Measurements from ENCODE around the gene PRMT7. TPM values are rescaled to one million over a fixed set of nuclear protein-coding genes. Genes with fewer than 3 reads are reported as not detected.

The PRMT7 gene
- total and polyA plus RNA-seq, 2 donors: 57.9 to 65.5 TPM

- DNase-seq (ENCODE audit: low read depth in 6 of 9, low spot score in 9 of 9): peak in 1 of 9 donors; percentile 34
- H3K27me3 ChIP-seq (ENCODE audit: control insufficient read depth in 2 of 2, insufficient read depth in 1 of 2, low read length in 1 of 2): no peaks in the 10 kb centered on the region
Measured at GRCh38 chr16:68331879-68332410, 21.1 kb downstream of the PRMT7 start.

GRCh38 chr16:68332411-68333121 is 21.7 kb downstream of the PRMT7 start:
- Histone ChIP-seq H3K27me3 (ENCODE audit: control insufficient read depth in 2 of 2, insufficient read depth in 1 of 2, low read length in 1 of 2) (no peaks in the 10 kb centered on the region), H3K4me1 (ENCODE audit: control insufficient read depth in 2 of 2, insufficient read depth in 2 of 2, low read length in 2 of 2) (peaks cover 28 to 52% of the 10 kb centered on the region in 2 donors), H3K9me3 (ENCODE audit: control insufficient read depth in 2 of 2, insufficient read depth in 1 of 2, low read length in 1 of 2) (no peaks in the 10 kb centered on the region), H3K4me3 (ENCODE audit: low read length in 2 of 2) (no peak overlapping the region), H3K36me3 (ENCODE audit: control insufficient read depth in 2 of 2, insufficient read depth in 2 of 2, low read length in 1 of 2) (peaks cover 39 to 76% of the 10 kb centered on the region in 2 donors), H3K27ac (ENCODE audit: low read depth in 1 of 2, low read length in 1 of 2) (peak overlapping the region; percentile 87 to 94)
- WGBS: 35% methylated on average over 7 of the region's 7 CpGs
- peak in 5 of 9 donors; percentile 41 to 84 (median 59) for DNase-seq (ENCODE audit: low read depth in 6 of 9, low spot score in 9 of 9)

More at GRCh38 chr16:68331879-68332410, 21.1 kb downstream of the PRMT7 start:
- Histone ChIP-seq H3K27ac (ENCODE audit: low read depth in 1 of 2, low read length in 1 of 2) (peak overlapping the region; percentile 87 to 94), H3K36me3 (ENCODE audit: control insufficient read depth in 2 of 2, insufficient read depth in 2 of 2, low read length in 1 of 2) (peaks cover 34 to 76% of the 10 kb centered on the region in 2 donors), H3K4me1 (ENCODE audit: control insufficient read depth in 2 of 2, insufficient read depth in 2 of 2, low read length in 2 of 2) (peaks cover 28 to 56% of the 10 kb centered on the region in 2 donors), H3K9me3 (ENCODE audit: control insufficient read depth in 2 of 2, insufficient read depth in 1 of 2, low read length in 1 of 2) (no peaks in the 10 kb centered on the region), H3K4me3 (ENCODE audit: low read length in 2 of 2) (no peak overlapping the region)
- WGBS: 19% methylated on average over 4 of the region's 4 CpGs

GRCh38 chr16:68335175-68335574 is 24.4 kb downstream of the PRMT7 start:
- WGBS: 93% methylated on average over 5 of the region's 5 CpGs
- Histone ChIP-seq H3K36me3 (ENCODE audit: control insufficient read depth in 2 of 2, insufficient read depth in 2 of 2, low read length in 1 of 2) (peaks cover 52 to 82% of the 10 kb centered on the region in 2 donors), H3K4me3 (ENCODE audit: low read length in 2 of 2) (no peak overlapping the region), H3K27ac (ENCODE audit: low read depth in 1 of 2, low read length in 1 of 2) (no peak overlapping the region), H3K27me3 (ENCODE audit: control insufficient read depth in 2 of 2, insufficient read depth in 1 of 2, low read length in 1 of 2) (no peaks in the 10 kb centered on the region), H3K9me3 (ENCODE audit: control insufficient read depth in 2 of 2, insufficient read depth in 1 of 2, low read length in 1 of 2) (no peaks in the 10 kb centered on the region), H3K4me1 (ENCODE audit: control insufficient read depth in 2 of 2, insufficient read depth in 2 of 2, low read length in 2 of 2) (peaks cover 20 to 44% of the 10 kb centered on the region in 2 donors)
- DNase-seq (ENCODE audit: low read depth in 6 of 9, low spot score in 9 of 9): no peak

- Histone ChIP-seq H3K4me1 (ENCODE audit: control insufficient read depth in 2 of 2, insufficient read depth in 2 of 2, low read length in 2 of 2) (peaks cover under 1 to 19% of the 10 kb centered on the region in 2 donors), H3K36me3 (ENCODE audit: control insufficient read depth in 2 of 2, insufficient read depth in 2 of 2, low read length in 1 of 2) (peaks cover 79 to 97% of the 10 kb centered on the region in 2 donors), H3K9me3 (ENCODE audit: control insufficient read depth in 2 of 2, insufficient read depth in 1 of 2, low read length in 1 of 2) (no peaks in the 10 kb centered on the region), H3K27ac (ENCODE audit: low read depth in 1 of 2, low read length in 1 of 2) (no peak overlapping the region), H3K4me3 (ENCODE audit: low read length in 2 of 2) (no peak overlapping the region), H3K27me3 (ENCODE audit: control insufficient read depth in 2 of 2, insufficient read depth in 1 of 2, low read length in 1 of 2) (no peaks in the 10 kb centered on the region)
- no peak for DNase-seq (ENCODE audit: low read depth in 6 of 9, low spot score in 9 of 9)
- 98% methylated on average over 16 of the region's 16 CpGs for WGBS
Measured at GRCh38 chr16:68338326-68339119, 27.7 kb downstream of the PRMT7 start.

- Histone ChIP-seq H3K9me3 (ENCODE audit: control insufficient read depth in 2 of 2, insufficient read depth in 1 of 2, low read length in 1 of 2) (no peaks in the 10 kb centered on the region), H3K36me3 (ENCODE audit: control insufficient read depth in 2 of 2, insufficient read depth in 2 of 2, low read length in 1 of 2) (peaks cover 79 to 95% of the 10 kb centered on the region in 2 donors), H3K27ac (ENCODE audit: low read depth in 1 of 2, low read length in 1 of 2) (no peak overlapping the region), H3K4me3 (ENCODE audit: low read length in 2 of 2) (no peak overlapping the region), H3K4me1 (ENCODE audit: control insufficient read depth in 2 of 2, insufficient read depth in 2 of 2, low read length in 2 of 2) (peaks cover 0 to 13% of the 10 kb centered on the region in 2 donors), H3K27me3 (ENCODE audit: control insufficient read depth in 2 of 2, insufficient read depth in 1 of 2, low read length in 1 of 2) (no peaks in the 10 kb centered on the region)
- no peak for DNase-seq (ENCODE audit: low read depth in 6 of 9, low spot score in 9 of 9)
- 96% methylated on average over 13 of the region's 13 CpGs for whole genome bisulfite sequencing
Measured at GRCh38 chr16:68339214-68339613, 28.4 kb downstream of the PRMT7 start.

GRCh38 chr16:68342620-68343019 is 31.8 kb downstream of the PRMT7 start:
- H3K4me3 ChIP-seq (ENCODE audit: low read length in 2 of 2): no peak overlapping the region
- DNase-seq (ENCODE audit: low read depth in 6 of 9, low spot score in 9 of 9): no peak
- H3K27me3 ChIP-seq (ENCODE audit: control insufficient read depth in 2 of 2, insufficient read depth in 1 of 2, low read length in 1 of 2): no peaks in the 10 kb centered on the region
- WGBS: 98% methylated on average over 7 of the region's 7 CpGs
- peaks cover 0 to 3% of the 10 kb centered on the region in 2 donors for H3K9me3 ChIP-seq (ENCODE audit: control insufficient read depth in 2 of 2, insufficient read depth in 1 of 2, low read length in 1 of 2)
- no peak overlapping the region for H3K27ac ChIP-seq (ENCODE audit: low read depth in 1 of 2, low read length in 1 of 2)
- peaks cover 24 to 30% of the 10 kb centered on the region in 2 donors for H3K4me1 ChIP-seq (ENCODE audit: control insufficient read depth in 2 of 2, insufficient read depth in 2 of 2, low read length in 2 of 2)
- H3K36me3 ChIP-seq (ENCODE audit: control insufficient read depth in 2 of 2, insufficient read depth in 2 of 2, low read length in 1 of 2): peaks cover 75 to 91% of the 10 kb centered on the region in 2 donors

- 97% methylated on average over 7 of the region's 7 CpGs for WGBS
- H3K27me3 ChIP-seq (ENCODE audit: control insufficient read depth in 2 of 2, insufficient read depth in 1 of 2, low read length in 1 of 2): no peaks in the 10 kb centered on the region
- peaks cover 26 to 35% of the 10 kb centered on the region in 2 donors for H3K4me1 ChIP-seq (ENCODE audit: control insufficient read depth in 2 of 2, insufficient read depth in 2 of 2, low read length in 2 of 2)
- H3K4me3 ChIP-seq (ENCODE audit: low read length in 2 of 2): no peak overlapping the region
- no peak for DNase-seq (ENCODE audit: low read depth in 6 of 9, low spot score in 9 of 9)
- H3K27ac ChIP-seq (ENCODE audit: low read depth in 1 of 2, low read length in 1 of 2): no peak overlapping the region
- peaks cover 0 to 3% of the 10 kb centered on the region in 2 donors for H3K9me3 ChIP-seq (ENCODE audit: control insufficient read depth in 2 of 2, insufficient read depth in 1 of 2, low read length in 1 of 2)
- H3K36me3 ChIP-seq (ENCODE audit: control insufficient read depth in 2 of 2, insufficient read depth in 2 of 2, low read length in 1 of 2): peaks cover 72 to 91% of the 10 kb centered on the region in 2 donors
Measured at GRCh38 chr16:68343137-68343536, 32.3 kb downstream of the PRMT7 start.

GRCh38 chr16:68344252-68344651 is 33.4 kb downstream of the PRMT7 start:
- H3K27ac ChIP-seq (ENCODE audit: low read depth in 1 of 2, low read length in 1 of 2): no peak overlapping the region
- DNase-seq (ENCODE audit: low read depth in 6 of 9, low spot score in 9 of 9): no peak
- H3K9me3 ChIP-seq (ENCODE audit: control insufficient read depth in 2 of 2, insufficient read depth in 1 of 2, low read length in 1 of 2): peaks cover 0 to 3% of the 10 kb centered on the region in 2 donors
- peaks cover 72 to 91% of the 10 kb centered on the region in 2 donors for H3K36me3 ChIP-seq (ENCODE audit: control insufficient read depth in 2 of 2, insufficient read depth in 2 of 2, low read length in 1 of 2)
- no peak overlapping the region for H3K4me3 ChIP-seq (ENCODE audit: low read length in 2 of 2)
- no peaks in the 10 kb centered on the region for H3K27me3 ChIP-seq (ENCODE audit: control insufficient read depth in 2 of 2, insufficient read depth in 1 of 2, low read length in 1 of 2)
- WGBS: 97% methylated on average over 11 of the region's 11 CpGs
- peaks cover 26 to 44% of the 10 kb centered on the region in 2 donors for H3K4me1 ChIP-seq (ENCODE audit: control insufficient read depth in 2 of 2, insufficient read depth in 2 of 2, low read length in 2 of 2)

Measured in thymus (tissue), 11 donors.